IMR-90 (cell line): ENCODE results near the gene MYOC. TPM values are rescaled to one million over a fixed set of nuclear protein-coding genes. Genes with fewer than 3 reads are reported as not detected.

ENCODE experiments used
- ATAC-seq: fragments of 200-7000 bp; cut with Tn5 transposase; 2 replicates; pipeline ENCODE4 v1.9.1; 2020; ENCODE audit warnings: low read depth, mild to moderate bottlenecking, moderate library complexity
- BruUV-seq: library from RNA; stranded (reverse); fragments of 400-500 nt; replicated peaks from 2 replicates; lab custom pipeline; 2021; lab: Mats Ljungman, UMichigan
- CTCF ChIA-PET: fragments of 300-600 bp; formaldehyde crosslinking; extraction: SDS; loops from one replicate; lab custom pipeline; 2021; ENCODE audit warnings: antibody characterized with exemption; lab: Yijun Ruan, JAX
- POLR2A ChIA-PET: fragments of 300-600 bp; sonication (Branson Sonifier 250); formaldehyde crosslinking; loops from one replicate; lab custom pipeline; 2022; ENCODE audit warnings: antibody characterized with exemption; ENCODE audit not compliant: unreplicated experiment; lab: Charles Lee
- DNase-seq: peaks from one replicate; pipeline ENCODE4 v3.0.0; 2013
- H2AFZ ChIP-seq: replicated peaks from 2 replicates; pipeline ENCODE3; 2013; ENCODE audit warnings: low read length, mild to moderate bottlenecking; ENCODE audit not compliant: poor library complexity
- H2AK5ac ChIP-seq: 2 replicates; pipeline ENCODE4 v1.6.1; 2013; ENCODE audit warnings: low read depth, low read length, inconsistent platforms
- H2AK9ac ChIP-seq: replicated peaks from 2 replicates; pipeline ENCODE3; 2013; ENCODE audit warnings: mild to moderate bottlenecking, low read depth, low read length, moderate library complexity; ENCODE audit not compliant: poor library complexity
- H2BK120ac ChIP-seq: 2 replicates; pipeline ENCODE4 v1.6.1; 2013; ENCODE audit warnings: low read depth, low read length, inconsistent platforms
- H2BK15ac ChIP-seq: 3 replicates; pipeline ENCODE4 v1.6.1; 2013; ENCODE audit warnings: low read depth, low read length, inconsistent platforms
- H2BK20ac ChIP-seq: 2 replicates; pipeline ENCODE4 v1.6.1; 2013; ENCODE audit warnings: low read depth, mild to moderate bottlenecking, inconsistent platforms, low read length, moderate library complexity
- H2BK5ac ChIP-seq: 2 replicates; pipeline ENCODE4 v1.6.1; 2013; ENCODE audit warnings: mild to moderate bottlenecking, low read depth, low read length, inconsistent platforms; ENCODE audit not compliant: poor library complexity, severe bottlenecking
- H3K14ac ChIP-seq: replicated peaks from 2 replicates; pipeline ENCODE4 v1.6.1; 2013; ENCODE audit warnings: low read depth, low read length, inconsistent platforms
- H3K18ac ChIP-seq: 2 replicates; pipeline ENCODE4 v1.6.1; 2013; ENCODE audit warnings: low read depth, low read length, control low read depth
- H3K23ac ChIP-seq: 2 replicates; pipeline ENCODE4 v1.6.1; 2013; ENCODE audit warnings: low read depth, low read length, inconsistent platforms
- H3K27ac ChIP-seq: 2 replicates; pipeline ENCODE4 v1.5.1; 2013; ENCODE audit warnings: mild to moderate bottlenecking, control low read depth, low read length; ENCODE audit not compliant: insufficient read depth
- H3K27me3 ChIP-seq: 2 replicates; pipeline ENCODE4 v1.6.1; 2013; ENCODE audit warnings: low read length; ENCODE audit not compliant: control insufficient read depth, insufficient read depth
- H3K36me3 ChIP-seq: 2 replicates; pipeline ENCODE4 v1.6.1; 2013; ENCODE audit warnings: low read length, mixed read lengths; ENCODE audit not compliant: control insufficient read depth, insufficient read depth
- H3K4ac ChIP-seq: 2 replicates; pipeline ENCODE4 v1.6.1; 2013; ENCODE audit warnings: low read depth, low read length, inconsistent platforms
- H3K4me1 ChIP-seq: 2 replicates; pipeline ENCODE4 v1.6.1; 2013; ENCODE audit warnings: low read length, mixed read lengths; ENCODE audit not compliant: control insufficient read depth, insufficient read depth
- H3K4me2 ChIP-seq: 2 replicates; pipeline ENCODE4 v1.6.1; 2013; ENCODE audit warnings: low read depth, mild to moderate bottlenecking, control low read depth, low read length, moderate library complexity
- H3K4me3 ChIP-seq: 2 replicates; pipeline ENCODE4 v1.5.1; 2013; ENCODE audit warnings: low read depth, mild to moderate bottlenecking, control low read depth, low read length, moderate library complexity; ENCODE audit not compliant: insufficient read depth
- H3K56ac ChIP-seq: 2 replicates; pipeline ENCODE4 v1.6.1; 2013; ENCODE audit warnings: low read length, inconsistent platforms; ENCODE audit not compliant: insufficient read depth; ENCODE audit errors: extremely low read depth
- H3K79me1 ChIP-seq, 2 experiments: 2 replicates each; pipeline ENCODE4 v1.6.1; 2013; ENCODE audit warnings: low read length in 2 of 2, inconsistent platforms in 1 of 2, low read depth in 1 of 2
- H3K9ac ChIP-seq: 2 replicates; pipeline ENCODE4 v1.6.1; 2013; ENCODE audit warnings: low read depth, low read length, control low read depth
- H3K9me1 ChIP-seq: 2 replicates; pipeline ENCODE4 v1.6.1; 2013; ENCODE audit warnings: low read length, inconsistent platforms; ENCODE audit not compliant: insufficient read depth
- H3K9me3 ChIP-seq: 2 replicates; pipeline ENCODE4 v1.6.1; 2013; ENCODE audit warnings: low read length; ENCODE audit not compliant: control insufficient read depth, insufficient read depth
- H4K20me1 ChIP-seq: 2 replicates; pipeline ENCODE4 v1.6.1; 2013; ENCODE audit warnings: low read length, inconsistent platforms; ENCODE audit not compliant: insufficient read depth
- H4K5ac ChIP-seq: 2 replicates; pipeline ENCODE4 v1.6.1; 2013; ENCODE audit warnings: mild to moderate bottlenecking, low read depth, low read length, control low read depth
- H4K8ac ChIP-seq, 2 experiments: 2 replicates each; pipeline ENCODE4 v1.6.1; 2013; ENCODE audit warnings: low read depth in 2 of 2, low read length in 2 of 2, control low read depth in 1 of 2, inconsistent platforms in 1 of 2
- H4K91ac ChIP-seq: 2 replicates; pipeline ENCODE4 v1.6.1; 2013; ENCODE audit warnings: low read depth, low read length, inconsistent platforms; ENCODE audit not compliant: insufficient read depth
- WGBS, 2 experiments: methylation state at CpG; one replicate each; pipeline versions ENCODE4 v1.1.5 to v1.1.7; 2013; ENCODE audit warnings: missing lambda C conversion rate in 2 of 2; ENCODE audit not compliant: insufficient read length in 1 of 2; ENCODE audit errors: extremely low coverage in 2 of 2; 5-methylcytosine and 5-hydroxymethylcytosine counted together
- dilution Hi-C: fragments of 300-500 bp; cut with HindIII; formaldehyde crosslinking; loops from one replicate; pipeline ENCODE4 v1.14.3; 2018; ENCODE audit warnings: low sequenced_read_pairs; ENCODE audit not compliant: unreplicated experiment
- in situ Hi-C: fragments of 300-500 bp; cut with MboI; formaldehyde crosslinking; loops from 3 replicates; pipeline ENCODE4 v1.14.3; 2019; ENCODE audit warnings: low sequenced_read_pairs, inconsistent platforms, mixed read lengths
- intact Hi-C: fragments of 100-400 bp; cut with micrococcal nuclease; formaldehyde crosslinking; loops from 2 replicates; pipeline ENCODE4 v1.10.0; 2022
- polyA plus RNA-seq, 3 experiments: library from polyadenylated mRNA; depleted of rRNA; stranded (reverse); fragments of >200 nt; gene quantifications; 2 replicates each; pipeline ENCODE4 v1.2.3, GENCODE V29; 2012; ENCODE audit warnings: low replicate concordance in 1 of 3
- total RNA-seq: library from RNA; depleted of rRNA; stranded (reverse); fragments of >200 nt; gene quantifications from 2 replicates; pipeline ENCODE4 v1.2.3, GENCODE V29; 2012
- TF ChIP-seq, protein P1 (sequence below): conservative IDR thresholded peaks from 2 replicates; pipeline ENCODE4 v1.5.1; 2012; ENCODE audit warnings: mild to moderate bottlenecking, low read depth, low read length, improper control_type of control experiment

MYOC gene
- total and polyA plus RNA-seq, 2 of the 4 experiments (the other 2 are of a cell fraction), result not detected

DNA sequence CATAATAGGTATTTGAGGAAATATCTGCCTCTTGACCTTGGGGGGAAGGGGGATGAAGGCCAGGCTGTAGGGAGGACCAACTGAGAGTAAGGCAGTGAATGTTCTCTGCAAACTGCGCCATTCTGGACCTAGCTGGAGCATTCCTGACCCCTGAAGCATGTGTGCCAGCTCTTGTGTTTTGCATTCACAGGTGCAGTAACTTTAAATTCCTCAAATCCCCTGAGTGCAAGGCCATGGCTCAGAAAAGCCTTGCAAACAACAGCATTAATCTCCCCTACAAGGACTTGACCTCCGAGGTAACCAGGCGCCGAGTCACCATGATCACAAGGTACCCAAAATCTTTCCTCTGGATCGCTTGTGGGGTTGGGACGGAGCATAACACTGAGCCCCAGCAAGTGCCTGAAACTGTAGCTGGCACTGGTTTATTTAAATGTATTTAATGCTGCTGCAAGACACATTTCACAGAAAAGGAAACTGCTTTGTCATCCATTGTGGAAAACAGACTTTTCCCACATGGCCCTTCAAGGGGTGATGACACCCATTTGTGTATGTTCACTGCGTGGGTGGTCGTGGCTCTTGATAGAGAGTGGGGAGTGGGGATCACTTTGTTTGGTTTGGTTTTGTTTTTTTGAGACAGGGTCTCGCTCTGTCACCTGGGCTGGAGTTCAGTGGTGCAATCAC is 28.7 kb downstream of the MYOC start:
- dilution Hi-C loops, result no loop called here
- H2BK120ac ChIP-seq, result no peak overlapping the region

More for the DNA sequence above, 28.7 kb downstream of the MYOC start:
- Histone ChIP-seq H2BK5ac (no peak overlapping the region), H3K36me3 (no peaks in the 10 kb centered on the region), H3K9me3 (no peaks in the 10 kb centered on the region), H3K18ac (no peak overlapping the region), H4K91ac (no peak overlapping the region), H2AFZ (no peak overlapping the region), H3K9me1 (no peaks in the 10 kb centered on the region), H3K4ac (no peak overlapping the region), H3K4me1 (no peaks in the 10 kb centered on the region), H4K8ac (no peak overlapping the region), H3K4me2 (no peak overlapping the region), H3K27ac (no peak overlapping the region), H3K4me3 (no peak overlapping the region), H3K79me1 (no peaks in the 10 kb centered on the region), H2AK5ac (no peak overlapping the region), H2AK9ac (no peak overlapping the region), H4K5ac (no peak overlapping the region), H3K56ac (no peak overlapping the region), H3K9ac (no peak overlapping the region), H2BK20ac (no peak overlapping the region), H4K20me1 (no peaks in the 10 kb centered on the region), H3K27me3 (no peaks in the 10 kb centered on the region; the same call in 1 of the 2 replicates), H2BK15ac (no peak overlapping the region), H3K14ac (no peak overlapping the region), H3K23ac (no peak overlapping the region)
- BruUV-seq, result no TSS peak
- intact Hi-C loops (no loop called here), in situ Hi-C loops (no loop called here)
- DNase-seq, result no peak
- TF ChIP-seq, protein P1, sequence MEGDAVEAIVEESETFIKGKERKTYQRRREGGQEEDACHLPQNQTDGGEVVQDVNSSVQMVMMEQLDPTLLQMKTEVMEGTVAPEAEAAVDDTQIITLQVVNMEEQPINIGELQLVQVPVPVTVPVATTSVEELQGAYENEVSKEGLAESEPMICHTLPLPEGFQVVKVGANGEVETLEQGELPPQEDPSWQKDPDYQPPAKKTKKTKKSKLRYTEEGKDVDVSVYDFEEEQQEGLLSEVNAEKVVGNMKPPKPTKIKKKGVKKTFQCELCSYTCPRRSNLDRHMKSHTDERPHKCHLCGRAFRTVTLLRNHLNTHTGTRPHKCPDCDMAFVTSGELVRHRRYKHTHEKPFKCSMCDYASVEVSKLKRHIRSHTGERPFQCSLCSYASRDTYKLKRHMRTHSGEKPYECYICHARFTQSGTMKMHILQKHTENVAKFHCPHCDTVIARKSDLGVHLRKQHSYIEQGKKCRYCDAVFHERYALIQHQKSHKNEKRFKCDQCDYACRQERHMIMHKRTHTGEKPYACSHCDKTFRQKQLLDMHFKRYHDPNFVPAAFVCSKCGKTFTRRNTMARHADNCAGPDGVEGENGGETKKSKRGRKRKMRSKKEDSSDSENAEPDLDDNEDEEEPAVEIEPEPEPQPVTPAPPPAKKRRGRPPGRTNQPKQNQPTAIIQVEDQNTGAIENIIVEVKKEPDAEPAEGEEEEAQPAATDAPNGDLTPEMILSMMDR, result no peak
- no CpG with 5 or more reads among the region's 9 CpGs for WGBS, 2 experiments
- POLR2A ChIA-PET, result no interaction called here
- CTCF ChIA-PET, result no interaction called here
- ATAC-seq, result no peak
